ENCODE measurements around the gene IQCN.
A peak's percentile ranks its signal among the peaks of the same experiment; 100 is the strongest.

The IQCN gene

DNA sequence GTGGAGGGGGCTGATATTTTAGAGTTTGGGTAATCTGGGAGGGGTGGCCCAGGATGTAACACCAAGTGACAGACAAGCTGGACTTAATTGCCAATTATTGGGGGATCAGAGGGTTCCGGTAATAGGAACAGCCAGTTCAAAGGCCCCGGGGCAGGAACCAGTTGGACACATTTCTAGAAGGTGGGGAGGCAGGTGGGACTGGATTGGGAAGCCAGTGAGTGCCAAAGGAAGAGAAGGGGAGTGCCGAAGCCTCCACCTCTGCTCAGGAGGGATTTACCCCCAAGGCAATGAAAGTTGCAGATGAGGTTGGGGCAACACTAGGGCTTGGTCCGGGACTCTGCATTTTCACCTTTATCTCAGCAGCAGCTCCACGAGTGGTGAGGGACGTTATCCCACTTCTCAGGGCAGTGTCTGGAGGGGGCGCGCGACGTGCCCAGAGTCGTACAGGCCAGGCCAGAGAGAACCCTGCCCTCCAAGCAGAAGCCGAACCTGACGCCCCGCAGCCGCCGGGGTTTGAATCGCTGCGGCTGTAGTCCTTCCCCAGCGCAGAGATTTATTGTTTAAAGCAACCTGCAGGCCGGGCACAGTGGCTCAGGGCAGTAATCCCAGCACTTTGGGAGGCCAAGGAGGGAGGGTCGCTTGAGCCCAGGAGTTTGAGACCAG is 12.9 kb upstream of the IQCN start:
- DNase-seq = no peak

DNA sequence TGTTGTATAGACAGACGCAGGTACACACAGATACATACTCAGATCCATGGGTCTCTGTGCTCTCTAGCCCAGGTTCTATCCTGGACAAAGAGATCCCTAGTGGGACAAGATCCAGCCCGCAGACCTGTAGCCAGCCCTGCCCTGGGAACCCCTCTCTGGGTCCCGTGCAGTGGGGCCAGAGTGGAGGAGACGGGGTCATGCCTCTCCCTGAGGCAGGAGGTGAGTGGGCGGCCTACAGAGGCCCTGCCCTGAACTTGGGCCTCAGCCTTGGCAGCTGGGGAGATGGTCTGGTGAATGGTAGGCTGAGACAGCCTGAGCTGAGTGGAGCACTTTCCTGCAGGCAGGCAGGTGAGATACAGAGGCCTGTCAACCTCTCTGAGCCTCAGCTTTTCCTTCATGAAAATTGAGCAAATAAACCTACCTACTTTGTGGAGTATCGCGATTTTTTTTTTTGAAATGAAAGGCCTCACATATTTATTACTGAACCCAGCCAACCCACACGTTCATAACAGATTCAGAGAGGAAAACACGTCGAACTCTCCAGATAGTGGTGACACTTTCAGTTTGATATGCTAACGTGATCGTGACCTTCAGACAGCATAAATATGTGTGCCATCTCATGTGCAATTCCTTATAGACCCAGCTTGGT is 10.6 kb upstream of the IQCN start:
- no peak for DNase-seq

DNA sequence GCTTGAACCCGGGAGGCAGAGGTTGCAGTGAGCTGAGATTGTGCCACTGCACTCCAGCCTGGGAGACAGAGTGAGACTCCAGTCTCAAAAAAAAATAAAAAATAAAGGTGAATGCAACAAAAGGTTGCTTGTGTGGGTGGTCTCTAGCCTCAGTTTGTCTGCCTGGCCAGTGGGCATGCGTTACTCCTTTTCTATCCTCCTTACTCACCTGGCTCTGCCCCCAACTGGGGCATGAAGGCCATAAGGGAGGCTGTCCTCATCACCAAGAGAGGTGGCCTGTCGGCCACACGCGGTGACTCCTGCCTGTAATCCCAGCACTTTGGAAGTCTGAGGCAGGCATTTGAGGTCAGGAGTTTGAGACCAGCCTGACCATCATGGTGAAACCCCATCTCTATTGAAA is 9.1 kb upstream of the IQCN start:
- no peak for DNase-seq

DNA sequence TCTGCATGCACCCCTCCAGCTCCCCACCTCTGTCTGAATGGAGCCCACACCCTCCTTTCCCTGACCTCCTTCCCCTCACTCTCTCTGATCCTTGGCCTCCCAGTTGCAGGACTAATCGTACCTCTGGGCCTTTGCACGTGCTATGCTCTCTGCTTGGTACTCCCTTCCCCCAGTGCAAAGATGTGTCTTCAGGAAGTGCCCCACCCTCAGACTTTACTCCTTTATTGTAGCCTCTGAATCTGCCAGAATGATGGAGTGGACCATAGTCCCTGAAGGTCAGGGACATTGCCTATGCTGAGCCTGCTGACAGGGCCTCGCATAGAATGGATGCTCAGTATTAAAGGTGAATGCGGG is 8.5 kb upstream of the IQCN start:
- no peak for DNase-seq

DNA sequence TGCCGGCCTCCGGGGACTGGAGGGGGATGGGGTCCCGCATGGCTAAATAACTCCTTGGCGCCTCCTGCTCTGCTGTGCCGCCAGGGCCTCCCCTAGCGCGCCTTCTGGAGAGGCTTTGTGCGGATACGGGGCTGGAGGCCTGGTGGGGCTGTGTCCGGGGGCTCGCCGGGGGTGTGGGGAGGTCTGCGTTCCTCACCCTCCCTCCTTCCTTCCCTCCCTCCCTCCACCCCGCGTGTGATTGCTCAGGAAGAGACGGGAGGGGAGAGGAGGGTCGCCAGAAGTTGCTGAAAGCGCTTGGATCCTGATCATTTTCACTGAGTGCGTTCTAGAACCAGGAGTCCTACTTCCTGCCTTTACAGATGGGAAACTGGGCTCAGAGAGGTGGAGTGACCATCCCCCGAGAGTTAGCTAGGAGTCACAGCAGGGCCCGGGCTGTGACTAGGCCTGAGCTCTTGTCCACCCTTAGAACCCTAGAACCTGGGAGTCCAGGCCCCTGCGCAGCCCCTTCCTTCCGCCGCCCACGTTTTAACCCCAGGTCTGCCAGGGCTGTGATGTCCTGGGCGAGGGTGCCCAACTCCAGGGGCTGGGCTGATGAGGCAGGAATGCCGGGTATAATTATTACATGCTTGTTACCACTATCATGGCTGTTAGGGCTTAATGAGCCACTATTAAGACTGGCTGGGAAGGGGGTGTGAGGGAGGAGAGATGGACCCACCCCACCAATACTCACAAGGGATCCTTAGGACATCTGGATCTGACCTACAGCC is 8.0 kb upstream of the IQCN start:
- no peak for DNase-seq

DNA sequence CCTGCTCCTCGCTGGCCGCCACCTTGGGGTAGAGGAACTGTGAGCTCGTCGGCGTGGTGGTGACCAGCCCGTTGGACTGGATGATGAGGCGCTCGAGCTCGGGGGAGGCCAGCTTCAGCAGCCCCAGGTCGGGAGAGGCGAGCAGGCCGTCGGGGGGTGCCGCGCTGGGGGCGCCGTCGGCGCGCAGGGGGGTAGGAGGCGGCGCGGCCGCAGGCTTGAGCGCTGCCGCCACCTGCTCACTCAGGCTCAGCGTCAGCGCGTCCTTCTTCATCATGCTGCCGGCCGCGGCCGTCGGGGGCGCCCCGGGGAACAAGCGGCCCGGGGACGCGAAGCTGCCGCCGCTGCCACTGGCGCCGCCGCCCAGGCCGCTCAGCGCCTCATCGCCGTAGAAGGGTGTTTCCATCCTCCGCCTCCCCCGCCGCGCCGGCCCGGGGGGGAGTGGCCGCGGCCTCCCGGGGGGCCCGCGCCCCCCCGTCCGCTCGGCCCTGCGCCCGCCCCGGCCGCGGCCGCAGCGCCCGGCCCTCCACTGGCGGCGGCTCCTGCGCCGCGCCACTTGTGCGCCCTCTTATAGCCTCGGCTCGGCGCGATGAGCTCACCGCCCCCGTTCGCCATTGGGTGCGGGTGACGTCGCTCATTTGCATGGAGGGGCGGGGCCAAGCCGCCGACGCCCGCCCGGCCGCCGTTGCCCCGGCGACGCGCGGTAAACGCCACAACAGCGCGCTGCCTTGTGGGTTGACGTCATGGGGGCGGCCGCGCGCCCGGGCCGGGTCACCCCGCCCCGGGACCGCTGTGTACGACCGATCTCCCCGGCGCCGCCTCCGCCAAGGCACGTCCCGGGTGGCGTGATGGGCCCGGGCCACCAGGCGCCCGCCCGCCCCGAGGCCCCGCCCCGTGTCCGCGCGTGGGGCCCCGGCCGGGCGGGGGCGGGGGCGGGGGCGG is 7.1 kb upstream of the IQCN start, which contains the start of gene JUND:
JUND (minus strand) TSS at position 541 of the 939 bp plus-strand sequence; CDS start at position 403, 138 bp downstream.
- DNase-seq = peak; percentile 92

DNA sequence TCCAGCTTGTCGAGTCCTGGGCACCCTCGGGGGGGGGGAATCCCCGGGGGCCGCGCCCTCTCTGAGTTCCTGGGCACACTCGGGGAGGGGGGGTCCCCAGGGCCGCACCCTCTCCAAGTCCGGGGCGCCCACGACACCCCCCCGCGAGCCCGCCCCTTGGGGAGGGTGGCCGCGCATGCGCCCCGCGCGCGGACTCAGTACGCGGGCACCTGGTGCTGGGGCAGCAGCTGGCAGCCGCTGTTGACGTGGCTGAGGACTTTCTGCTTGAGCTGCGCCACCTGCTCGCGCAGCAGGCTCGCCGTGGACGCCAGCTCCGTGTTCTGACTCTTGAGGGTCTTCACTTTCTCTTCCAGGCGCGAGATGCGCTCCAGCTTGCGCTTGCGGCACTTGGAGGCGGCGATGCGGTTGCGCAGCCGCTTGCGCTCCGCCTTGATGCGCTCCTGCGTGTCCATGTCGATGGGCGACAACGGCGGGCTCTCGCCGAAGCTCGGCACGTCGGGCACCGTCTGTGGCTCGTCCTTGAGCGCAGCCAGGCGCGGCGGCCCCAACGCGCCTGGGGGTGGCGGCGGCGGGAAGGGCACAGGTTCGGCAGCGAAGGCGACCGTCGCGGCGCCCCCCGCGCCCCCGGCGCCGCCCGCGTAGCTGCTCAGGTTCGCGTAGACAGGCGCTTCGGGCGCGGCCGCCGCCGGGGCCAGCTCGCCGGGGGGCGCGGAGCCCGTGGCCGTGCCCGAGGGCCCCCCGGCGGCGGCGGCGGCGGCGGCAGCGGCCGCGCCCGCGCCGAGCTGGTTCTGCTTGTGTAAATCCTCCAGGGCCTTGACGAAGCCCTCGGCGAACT is 6.2 kb upstream of the IQCN start:
- peak; percentile 81 for DNase-seq

DNA sequence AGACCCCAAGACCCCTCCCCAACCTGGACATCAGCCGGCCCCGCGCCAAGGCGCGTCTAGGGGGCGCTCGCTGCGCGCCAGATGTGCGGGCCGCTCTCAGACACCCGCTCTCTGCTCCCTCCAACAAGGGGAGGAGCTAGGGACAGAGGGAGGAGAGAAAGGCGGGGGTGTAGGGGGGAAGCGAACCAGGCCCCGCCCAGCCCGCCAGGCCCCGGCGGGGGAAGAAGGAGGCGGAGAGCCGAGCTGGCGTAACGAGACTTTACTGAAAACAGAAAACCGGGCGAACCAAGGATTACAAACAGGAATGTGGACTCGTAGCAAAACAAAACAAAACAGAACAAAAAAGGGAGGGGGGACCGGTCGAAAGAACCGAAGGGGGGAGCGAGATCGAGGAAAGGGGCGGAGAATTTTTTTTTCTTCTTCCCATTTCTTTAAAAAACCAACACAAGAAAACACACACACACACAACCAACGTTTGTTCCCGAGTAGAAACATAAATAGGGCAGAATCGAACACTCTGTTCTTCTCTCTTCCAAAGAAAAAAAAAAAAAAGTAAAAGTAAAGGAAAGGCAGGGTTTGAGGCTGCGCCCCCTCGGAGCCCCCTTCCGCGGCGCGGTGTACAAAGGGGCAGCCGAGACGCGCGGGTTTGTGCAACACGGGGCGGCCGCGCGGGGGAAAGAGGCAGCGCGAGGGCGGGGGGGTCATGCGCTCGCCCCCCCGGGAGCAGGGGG is 5.4 kb upstream of the IQCN start:
- DNase-seq = peak; percentile 92

DNA sequence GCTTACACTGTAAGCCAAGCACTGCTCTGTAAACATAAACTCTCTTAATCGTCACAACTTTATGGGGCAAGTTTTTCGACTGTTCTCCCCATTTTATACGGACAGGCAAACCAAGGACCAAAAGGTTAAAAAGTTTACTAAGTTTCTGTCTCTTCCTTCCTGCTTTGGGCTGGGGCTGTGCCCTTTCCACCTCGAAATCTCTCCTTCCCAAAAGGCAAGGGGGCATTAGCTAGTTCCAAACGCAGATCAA is 4.9 kb upstream of the IQCN start:
- no peak for DNase-seq

DNA sequence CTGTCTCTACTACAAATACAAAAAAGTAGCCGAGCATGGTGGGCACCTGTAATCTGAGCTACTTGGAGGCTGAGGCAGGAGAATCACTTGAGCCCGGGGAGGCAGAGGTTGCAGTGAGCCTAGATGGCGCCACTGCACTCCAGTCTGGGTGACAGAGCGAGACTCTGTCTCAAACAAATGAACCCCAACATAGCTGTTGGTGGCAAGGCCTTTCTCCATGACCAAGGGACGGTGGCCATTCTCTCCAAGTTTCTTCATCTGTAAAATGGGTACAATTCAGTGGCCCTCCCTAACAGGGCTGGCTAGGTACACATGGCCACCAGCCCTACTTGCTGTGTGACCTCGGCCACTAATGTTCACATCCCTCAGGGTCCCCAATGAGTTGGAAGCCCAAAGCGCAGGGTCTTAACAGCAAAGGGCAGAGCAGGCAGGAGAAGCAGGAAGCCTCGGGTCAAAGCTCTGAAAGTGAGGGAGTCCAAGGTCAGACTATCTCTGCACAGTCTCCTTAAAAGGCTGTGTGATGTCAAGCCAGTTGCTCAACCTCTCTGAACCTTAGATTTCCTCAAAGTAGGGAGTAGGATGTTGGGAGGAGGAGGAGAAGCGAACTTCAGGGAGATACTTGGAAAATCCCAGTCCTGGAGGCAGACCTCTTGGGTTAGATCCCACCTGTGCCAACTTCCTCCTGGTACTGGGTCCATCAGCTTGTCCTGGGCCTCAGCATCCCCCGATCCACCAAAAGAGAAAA is 4.4 kb upstream of the IQCN start:
- no peak for DNase-seq

DNA sequence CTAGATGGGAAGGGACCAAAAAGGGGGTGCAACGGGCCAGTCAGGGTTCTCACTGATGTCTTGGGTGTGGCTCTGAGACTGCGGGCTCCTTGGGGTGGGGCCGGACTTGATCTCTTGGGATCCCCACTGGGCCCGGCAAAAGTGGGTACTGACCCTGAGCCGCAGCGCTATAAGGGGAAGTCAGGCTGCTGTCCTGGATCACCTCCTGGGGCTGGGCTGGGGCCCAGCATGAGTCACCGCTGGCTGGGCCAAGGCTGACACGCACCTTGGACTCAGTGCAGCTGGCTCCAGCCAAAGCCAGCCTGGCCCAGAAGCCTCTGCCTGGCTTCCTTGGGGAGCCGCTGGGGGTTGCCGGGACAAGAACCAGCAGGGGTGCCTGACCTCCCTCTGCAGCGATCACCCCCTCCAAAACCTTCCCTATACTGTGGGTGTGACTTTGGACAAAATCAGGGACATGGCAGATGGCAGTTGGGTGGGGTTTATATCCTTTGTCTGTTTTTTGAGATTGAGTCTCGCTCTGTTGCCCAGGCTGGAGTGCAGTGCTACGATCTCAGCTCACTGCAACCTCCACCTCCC is 617 bp upstream of the IQCN start:
- no peak for DNase-seq

DNA sequence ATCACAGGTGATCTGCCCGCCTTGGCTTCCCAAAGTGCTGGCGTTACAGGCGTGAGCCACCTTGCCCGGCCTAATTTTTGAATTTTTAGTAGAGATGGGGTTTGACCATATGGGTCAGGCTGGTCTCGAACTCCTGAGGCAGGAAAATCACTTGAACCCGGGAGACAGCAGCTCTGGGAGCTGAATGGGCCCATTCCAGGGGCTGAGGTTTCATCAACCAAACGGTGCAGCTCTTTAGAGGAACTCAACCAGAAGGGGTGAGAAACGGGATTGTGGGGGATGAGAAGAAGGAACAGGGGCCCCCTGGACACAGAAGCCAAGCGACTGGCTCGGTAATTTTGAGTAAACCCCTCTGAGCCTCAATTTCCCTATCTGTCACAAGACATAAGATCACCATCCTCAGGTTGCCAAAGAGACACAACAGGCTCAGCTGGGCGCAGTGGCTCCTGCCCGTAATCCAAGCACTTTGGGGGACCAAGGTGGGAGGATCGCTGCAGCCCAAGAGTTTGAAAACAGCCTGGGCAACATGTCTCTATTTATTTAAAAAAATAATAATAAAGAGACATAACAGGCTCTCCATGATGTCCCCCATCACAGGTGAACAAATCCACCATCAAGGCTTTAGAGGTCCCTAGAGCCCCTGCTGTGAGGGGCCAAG is 562 bp downstream of the IQCN start:
- DNase-seq = no peak

DNA sequence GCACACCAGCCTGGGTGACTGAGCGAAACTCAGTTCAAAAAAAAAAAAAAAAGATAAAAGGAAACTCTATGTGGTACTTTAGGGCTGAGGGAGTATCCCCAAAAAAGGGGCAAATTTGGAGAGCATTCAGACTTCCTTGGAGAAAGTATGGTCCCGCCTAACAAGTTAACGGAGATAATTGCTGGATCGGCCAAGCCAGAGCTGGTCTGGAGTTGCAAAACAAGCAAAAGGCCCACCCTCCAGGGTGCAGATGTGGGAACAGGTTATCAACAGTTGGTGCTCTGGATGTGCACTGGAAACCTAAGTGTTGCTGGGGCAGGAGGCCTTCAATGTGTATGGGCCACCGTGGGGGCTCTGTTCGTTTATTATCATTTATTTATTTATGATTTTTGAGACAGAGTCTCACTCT is 2.8 kb downstream of the IQCN start:
- no peak for DNase-seq

DNA sequence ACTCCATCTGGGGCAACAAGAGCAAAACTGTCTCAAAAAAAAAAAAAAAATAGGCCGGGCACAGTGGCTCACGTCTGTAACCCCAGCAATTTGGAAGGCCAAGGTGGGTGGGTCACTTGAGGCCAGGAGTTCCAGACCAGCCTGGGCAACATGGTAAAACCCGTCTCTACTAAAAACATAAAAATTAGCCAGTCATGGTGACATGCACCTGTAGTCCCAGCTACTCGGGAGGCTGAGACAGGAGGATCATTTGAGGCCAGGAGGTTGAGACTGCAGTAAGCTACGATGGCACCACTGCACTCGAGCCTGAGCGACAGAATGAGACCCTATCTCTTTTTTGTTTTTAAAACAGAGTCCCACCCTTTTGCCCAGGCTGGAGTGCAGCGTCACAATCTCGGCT is 3.9 kb downstream of the IQCN start:
- no peak for DNase-seq

DNA sequence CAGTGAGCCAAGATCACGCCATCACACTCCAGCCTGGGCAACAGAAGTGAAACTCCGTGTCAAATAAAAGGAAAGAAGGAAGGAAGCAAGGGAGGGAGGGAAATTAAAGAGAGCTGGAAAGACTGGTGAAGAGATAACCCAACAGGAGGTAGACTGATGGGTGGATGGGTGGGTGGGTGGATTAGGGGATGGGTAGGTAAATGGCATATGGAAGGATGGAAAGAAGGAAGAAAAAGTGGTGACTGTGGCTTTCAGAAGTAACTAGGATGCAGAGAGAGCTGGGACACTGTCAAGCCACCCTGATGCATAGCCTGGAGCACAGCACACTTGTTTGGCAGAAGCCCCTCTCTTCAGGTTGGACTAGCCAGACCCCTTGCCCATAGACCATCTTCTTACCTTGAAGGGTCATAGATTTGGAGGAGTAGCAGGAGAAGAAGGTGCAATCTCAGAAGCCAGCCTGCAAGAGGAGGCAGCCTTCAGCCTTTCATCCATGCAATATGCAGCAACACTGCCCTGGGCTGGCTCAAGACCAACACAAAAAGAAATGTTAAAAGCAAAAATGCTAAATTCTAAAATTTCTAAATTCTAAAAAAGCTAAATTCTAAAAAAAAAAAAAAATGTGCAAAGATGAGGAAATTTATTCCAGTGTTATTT is 5.1 kb downstream of the IQCN start:
- no peak for DNase-seq

DNA sequence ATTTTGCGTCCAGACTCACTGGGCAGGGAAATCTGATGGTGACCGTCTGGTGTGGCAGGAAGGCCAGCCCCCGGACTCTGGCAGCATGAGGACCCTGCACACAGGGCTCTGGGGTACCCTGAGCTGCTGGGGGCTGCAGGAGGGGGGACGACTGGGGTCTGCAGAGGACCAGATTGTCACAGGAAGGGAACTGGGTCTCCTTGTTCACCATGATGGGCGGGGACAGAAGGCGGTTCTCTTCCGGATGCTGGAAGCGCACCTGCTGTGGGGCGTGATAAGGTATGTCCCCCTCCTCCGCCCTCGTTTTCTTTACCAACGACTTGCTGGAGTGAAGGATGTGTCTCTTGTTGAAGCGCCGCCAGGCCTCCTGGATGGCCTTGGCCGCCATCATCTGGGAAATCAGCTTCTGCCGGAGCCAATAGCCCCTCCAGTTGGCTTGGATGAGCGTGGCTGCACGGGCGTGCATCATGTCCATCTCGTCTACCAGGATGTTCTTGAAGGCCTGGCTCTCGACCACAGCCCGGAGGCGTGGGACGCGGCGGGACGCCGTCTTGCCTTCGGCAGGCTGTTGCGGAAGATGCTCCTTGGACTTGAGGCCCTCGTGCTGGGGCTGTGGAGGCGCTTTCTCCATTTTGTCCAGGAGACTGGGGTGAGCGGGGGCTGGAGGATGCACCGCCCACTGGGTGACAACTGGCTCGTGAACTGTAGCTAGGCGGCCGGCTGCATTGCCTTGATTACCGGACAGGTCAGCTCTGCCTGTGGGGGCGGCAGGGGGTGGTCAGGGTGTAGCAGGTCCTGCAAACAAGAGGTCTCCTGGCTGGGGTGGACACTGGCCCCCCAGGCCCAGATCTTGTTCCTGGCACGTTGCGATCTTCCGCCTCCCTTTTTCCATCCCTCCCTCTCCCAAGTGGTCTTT is 7.2 kb downstream of the IQCN start:
- DNase-seq = no peak

DNA sequence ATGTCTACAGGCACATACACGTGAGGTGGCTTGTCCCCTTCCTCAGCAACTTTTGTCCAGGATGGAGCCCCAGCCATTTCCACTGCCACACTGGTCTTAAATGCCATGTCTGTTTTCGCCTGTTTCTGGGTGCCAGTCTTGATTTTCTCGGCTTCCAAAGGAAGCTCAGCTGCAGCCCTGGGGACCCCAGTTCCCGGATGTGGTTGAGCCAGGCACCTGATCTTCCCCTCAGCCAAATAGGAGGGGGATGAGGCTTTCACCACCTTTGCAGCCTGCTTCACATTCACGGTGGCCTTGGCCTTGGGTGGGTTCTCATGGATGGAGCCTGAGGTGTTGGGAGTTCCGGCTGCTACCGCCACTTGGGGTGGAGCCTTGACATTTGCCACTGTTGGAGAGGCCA is 8.7 kb downstream of the IQCN start:
- DNase-seq = no peak

DNA sequence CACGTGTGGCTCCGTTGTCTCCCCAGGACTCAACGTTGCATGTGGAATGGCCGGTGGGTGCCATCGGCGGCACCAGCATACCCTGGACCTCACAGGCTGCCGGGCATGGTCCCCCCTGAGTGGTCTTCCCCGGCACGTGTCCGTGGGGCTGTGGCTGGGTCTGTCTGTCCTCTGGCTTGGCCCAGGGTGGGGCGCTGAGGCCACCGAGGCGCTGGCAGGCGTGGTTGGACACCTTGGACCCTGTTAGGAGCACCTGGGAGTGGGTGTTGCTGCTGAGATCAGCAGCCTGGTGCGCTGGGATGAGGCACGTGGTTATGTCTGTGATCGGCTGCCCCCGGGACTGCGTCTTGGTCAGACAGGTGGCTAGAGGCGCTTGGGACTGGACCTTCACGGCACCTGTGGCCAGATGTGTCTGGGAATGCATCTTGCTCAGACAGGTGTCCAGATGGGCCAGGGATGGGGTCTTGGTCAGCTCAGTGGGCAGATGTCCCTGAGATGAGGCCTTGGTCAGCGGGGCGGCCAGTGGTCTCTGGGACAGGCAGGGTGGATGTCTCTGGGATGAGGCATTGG is 9.2 kb downstream of the IQCN start:
- no peak for DNase-seq
